HepG2 (cell line): ENCODE data around the gene AKAP9. TPM values are rescaled to one million over a fixed set of nuclear protein-coding genes. Genes with fewer than 3 reads are reported as not detected.

Source experiments
- ATAC-seq: fragments of 200-7000 bp; cut with Tn5 transposase; 3 replicates; pipeline ENCODE4 v1.9.1; 2020; ENCODE audit warnings: mild to moderate bottlenecking, moderate library complexity
- BruUV-seq: library from RNA; stranded (reverse); fragments of 400-500 nt; replicated peaks from 2 replicates; lab custom pipeline; 2021; lab: Mats Ljungman, UMichigan
- CTCF ChIA-PET: fragments of 300-600 bp; formaldehyde crosslinking; extraction: SDS; loops from one replicate; lab custom pipeline; 2021; ENCODE audit warnings: low total read pairs, inconsistent platforms, low intra/inter-chr PET ratio; lab: Yijun Ruan, JAX
- POLR2A ChIA-PET: fragments of 350-600 bp; sonication (Branson Sonifier 250); formaldehyde crosslinking; loops from one replicate; lab custom pipeline; 2020; ENCODE audit warnings: antibody characterized with exemption, inconsistent platforms; lab: Yijun Ruan, JAX
- DNase-seq: peaks from one replicate; pipeline ENCODE4 v3.0.0-alpha.2; 2015; ENCODE audit warnings: low spot score
- FAIRE-seq: peaks from 3 replicates; lab custom pipeline; 2011; peaks lifted over from hg19 to GRCh38; lab: Jason Lieb, UNC
- H2AFZ ChIP-seq: one replicate; pipeline ENCODE4 v1.6.1; 2011; ENCODE audit warnings: low read length, inconsistent platforms
- H3K27ac ChIP-seq: fragments of 300-600 bp; 3 replicates; pipeline ENCODE4 v1.8.0; 2011; ENCODE audit warnings: mixed run types, mild to moderate bottlenecking, mixed read lengths, low read length, inconsistent platforms; ENCODE audit not compliant: insufficient read depth; ENCODE audit errors: extremely low read length
- H3K27me3 ChIP-seq, 2 experiments: fragments of 200-600 bp in 1 of 2; 2 replicates in 1 of 2; 3 replicates in 1 of 2; pipeline versions ENCODE4 v1.6.0 to v1.8.0; 2011; ENCODE audit warnings: low read length in 2 of 2, mild to moderate bottlenecking in 2 of 2, moderate library complexity in 2 of 2, inconsistent platforms in 1 of 2; ENCODE audit not compliant: insufficient read depth in 2 of 2, control insufficient read depth in 1 of 2
- H3K36me3 ChIP-seq, 2 experiments: fragments of 200-600 bp in 1 of 2; replicated peaks in 1 of 2; 2 replicates in 1 of 2; 3 replicates in 1 of 2; pipeline versions ENCODE4 v1.5.1 to v1.8.0; 2011; ENCODE audit warnings: low read length in 2 of 2, inconsistent platforms in 1 of 2; ENCODE audit not compliant: insufficient read depth in 2 of 2, control insufficient read depth in 1 of 2
- H3K4me1 ChIP-seq: 2 replicates; pipeline ENCODE4 v1.5.1; 2012; ENCODE audit warnings: low read length, inconsistent platforms; ENCODE audit not compliant: insufficient read depth
- H3K4me2 ChIP-seq: 2 replicates; pipeline ENCODE4 v1.6.0; 2011; ENCODE audit warnings: low read depth, low read length, inconsistent platforms
- H3K4me3 ChIP-seq, 3 experiments: fragments of 200-600 bp in 1 of 3; sonication (generic), shearing (Covaris generic) in 1 of 3; replicated peaks in 1 of 3; 2 replicates each; pipeline ENCODE4 v1.5.1; 2011 to 2016; ENCODE audit warnings: low read length in 3 of 3, inconsistent platforms in 2 of 3, low read depth in 2 of 3, mild to moderate bottlenecking in 2 of 3, control low read depth in 1 of 3, mixed read lengths in 1 of 3; ENCODE audit not compliant: insufficient read depth in 1 of 3
- H3K79me2 ChIP-seq: one replicate; pipeline ENCODE4 v1.6.1; 2011; ENCODE audit warnings: low read length, inconsistent platforms; ENCODE audit not compliant: insufficient read depth
- H3K9ac ChIP-seq: 2 replicates; pipeline ENCODE4 v1.6.0; 2011; ENCODE audit warnings: mild to moderate bottlenecking, low read depth, low read length, inconsistent platforms; ENCODE audit not compliant: insufficient read depth
- H3K9me3 ChIP-seq: 2 replicates; pipeline ENCODE4 v1.5.1; 2012; ENCODE audit warnings: mild to moderate bottlenecking, low read length
- H4K20me1 ChIP-seq: 2 replicates; pipeline ENCODE4 v1.6.0; 2011; ENCODE audit warnings: inconsistent platforms, mild to moderate bottlenecking, low read length, moderate library complexity; ENCODE audit not compliant: insufficient read depth
- ISX ChIP-seq: sonication (generic); formaldehyde crosslinking; conservative IDR thresholded peaks from 2 replicates; pipeline ENCODE4 v1.5.0; 2020; ENCODE audit warnings: missing genetic modification reagents
- MIER3 ChIP-seq: IDR thresholded peaks from 2 replicates; pipeline ENCODE4 v1.6.1; 2016; ENCODE audit warnings: missing compliant biosample characterization, borderline replicate concordance
- MTA1 ChIP-seq: sonication (generic); formaldehyde crosslinking; IDR thresholded peaks from 2 replicates; pipeline ENCODE4 v1.4.0; 2020; ENCODE audit warnings: missing genetic modification reagents, mild to moderate bottlenecking, borderline replicate concordance
- NCOR1 ChIP-seq: fragments of 200-600 bp; sonication (generic); IDR thresholded peaks from 2 replicates; pipeline ENCODE4 v1.7.0; 2017; ENCODE audit warnings: antibody characterized with exemption, low read length, borderline replicate concordance
- NONO ChIP-seq, 2 experiments: fragments of 450-650 bp in 1 of 2; sonication (generic) in 1 of 2; formaldehyde crosslinking in 1 of 2; IDR thresholded peaks in 1 of 2; conservative IDR thresholded peaks in 1 of 2; 2 replicates each; pipeline versions ENCODE4 v1.6.1 to v1.8.0; 2017 to 2022; ENCODE audit warnings: mild to moderate bottlenecking in 1 of 2, missing genetic modification reagents in 1 of 2, moderate library complexity in 1 of 2
- SMAD9 ChIP-seq: sonication (generic); formaldehyde crosslinking; IDR thresholded peaks from 2 replicates; pipeline ENCODE4 v1.5.1; 2020; ENCODE audit warnings: mild to moderate bottlenecking, missing genetic modification reagents
- SNAPC2 ChIP-seq: sonication (generic); formaldehyde crosslinking; IDR thresholded peaks from 2 replicates; pipeline ENCODE4 v1.8.1; 2022; ENCODE audit warnings: mild to moderate bottlenecking, missing genetic modification reagents
- TARDBP ChIP-seq: sonication (generic); formaldehyde crosslinking; IDR thresholded peaks from 2 replicates; pipeline ENCODE4 v1.8.0; 2022; ENCODE audit warnings: mild to moderate bottlenecking, missing genetic modification reagents
- ZBTB20 ChIP-seq: sonication (generic); formaldehyde crosslinking; IDR thresholded peaks from 2 replicates; pipeline ENCODE4 v1.8.1; 2023; ENCODE audit warnings: missing genetic modification reagents, low read depth, mild to moderate bottlenecking, borderline replicate concordance
- ZC3H4 ChIP-seq: sonication (generic); formaldehyde crosslinking; IDR thresholded peaks from 2 replicates; pipeline ENCODE4 v1.4.0; 2020; ENCODE audit warnings: missing genetic modification reagents, borderline replicate concordance
- ZFP36L2 ChIP-seq: sonication (generic); formaldehyde crosslinking; IDR thresholded peaks from 2 replicates; pipeline ENCODE4 v1.4.0; 2020; ENCODE audit warnings: missing genetic modification reagents
- ZNF205 ChIP-seq: IDR thresholded peaks from 2 replicates; pipeline ENCODE4 v1.6.1; 2018; ENCODE audit warnings: missing biosample characterization, missing genetic modification reagents
- ZNF235 ChIP-seq: sonication (generic); formaldehyde crosslinking; IDR thresholded peaks from 2 replicates; pipeline ENCODE4 v1.8.1; 2023; ENCODE audit warnings: mild to moderate bottlenecking, missing genetic modification reagents, borderline replicate concordance
- ZNF709 ChIP-seq: sonication (generic); formaldehyde crosslinking; IDR thresholded peaks from 2 replicates; pipeline ENCODE4 v1.5.0; 2020; ENCODE audit warnings: mild to moderate bottlenecking, missing genetic modification reagents
- ZNF720 ChIP-seq: sonication (generic); formaldehyde crosslinking; IDR thresholded peaks from 2 replicates; pipeline ENCODE4 v1.4.0; 2020; ENCODE audit warnings: missing genetic modification reagents
- ZNF839 ChIP-seq: sonication (generic); formaldehyde crosslinking; IDR thresholded peaks from 2 replicates; pipeline ENCODE4 v1.4.0; 2020; ENCODE audit warnings: missing genetic modification reagents, mild to moderate bottlenecking, borderline replicate concordance
- WGBS: methylation state at CpG from one replicate; pipeline ENCODE4 v1.1.6; 2017; ENCODE audit warnings: low lambda C conversion rate; 5-methylcytosine and 5-hydroxymethylcytosine counted together
- in situ Hi-C: cut with HindIII; loops from 2 replicates; pipeline ENCODE4 v1.10.0; 2017; ENCODE audit warnings: low pct_unique_long_range_greater_than_20kb; ENCODE audit not compliant: extremely low pct_ligation_motif_present
- intact Hi-C: fragments of 100-400 bp; cut with micrococcal nuclease; formaldehyde crosslinking; loops from one replicate; pipeline ENCODE4 v1.10.0; 2022; ENCODE audit not compliant: unreplicated experiment
- polyA plus RNA-seq, 8 experiments: library from polyadenylated mRNA; depleted of rRNA in 3 of 8; stranded (reverse) in 7 of 8; unstranded in 1 of 8; fragments of >200 nt; fragmentation: Illumina TruSeq in 4 of 8; extraction: Trizol in 4 of 8; gene quantifications; 2 replicates each; pipeline versions ENCODE4 v1.2.1 to v1.2.3, GENCODE V29; 2011 to 2016; ENCODE audit warnings: low read depth in 4 of 8, missing spikeins in 1 of 8, mixed read lengths in 1 of 8; ENCODE audit not compliant: insufficient read depth in 1 of 8
- total RNA-seq, 5 experiments: library from RNA; depleted of rRNA; stranded (reverse); fragments of >200 nt; fragmentation: Illumina TruSeq; extraction: Trizol; gene quantifications; 2 replicates each; pipeline ENCODE4 v1.2.3, GENCODE V29; 2016; ENCODE audit warnings: low read depth in 1 of 5
- TF ChIP-seq, protein P1 (sequence below): sonication (generic); formaldehyde crosslinking; IDR thresholded peaks from 2 replicates; pipeline ENCODE4 v1.5.0; 2020; ENCODE audit warnings: mild to moderate bottlenecking, missing genetic modification reagents, borderline replicate concordance
- TF ChIP-seq, protein P2 (sequence below): sonication (generic); formaldehyde crosslinking; IDR thresholded peaks from 2 replicates; pipeline ENCODE4 v1.4.0; 2020; ENCODE audit warnings: missing genetic modification reagents
- TF ChIP-seq, protein P3 (sequence below): IDR thresholded peaks from 2 replicates; pipeline ENCODE4 v1.6.1; 2018; ENCODE audit warnings: missing genetic modification reagents

Gene AKAP9
- total and polyA plus RNA-seq, 2 of the 13 experiments (the other 11 are each of a cell fraction or from before 2014, with no cell fraction given), result 27.6 to 33.1 TPM

DNA sequence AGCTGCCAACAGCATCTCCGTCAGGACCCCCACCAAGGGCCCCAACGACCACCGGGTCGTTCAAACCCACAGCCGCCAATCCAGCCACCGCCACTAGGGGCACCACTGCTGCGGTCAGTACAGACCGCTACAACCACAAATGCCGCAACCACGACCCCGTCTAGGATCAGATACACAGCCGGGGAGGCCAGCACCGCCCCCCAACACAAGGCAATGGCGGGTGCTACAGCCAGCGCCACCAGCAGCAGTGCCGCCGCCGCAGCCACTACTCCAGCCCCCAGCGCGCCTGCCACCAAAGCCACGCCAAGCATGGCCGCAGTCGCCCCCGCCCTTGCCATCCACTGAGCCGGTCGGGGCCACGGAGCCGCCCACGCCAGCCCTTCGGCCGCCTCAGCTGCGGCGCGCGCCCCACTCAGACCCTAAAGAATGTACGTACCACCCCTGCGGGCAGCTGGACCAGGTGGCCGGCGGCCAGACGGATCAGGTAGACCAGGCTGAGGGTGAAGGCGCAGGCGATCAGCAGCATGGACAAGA lies 193.1 kb downstream of the AKAP9 start:
- peak overlapping the region; percentile 95 to 100 (median 98) for H3K4me3 ChIP-seq
- H2AFZ ChIP-seq, result no peak overlapping the region
- intact Hi-C loops (loop anchor here (1.0 to 5.0 kb wide), 3 partner anchors 111 to 313 kb away; partner anchors contain the start of genes ANKIB1, GATAD1, KRIT1 and MTERF1), in situ Hi-C loops (no loop called here)
- H3K36me3 ChIP-seq, result peaks cover 3 to 27% of the 10 kb centered on the region in 2 experiments; a peak in 4 of 5 replicates
- H3K4me2 ChIP-seq, result peak overlapping the region; percentile 98
- POLR2A ChIA-PET, result interaction anchor here (1.1 to 1.5 kb wide), 2 partner anchors 92 to 313 kb away, joined by 3 to 7 read pairs; partner anchors contain the start of gene GATAD1
- H3K27ac ChIP-seq, result peak overlapping the region; percentile 98
- H3K9ac ChIP-seq, result peak overlapping the region; percentile 94
- H3K79me2 ChIP-seq, result peaks cover 57% of the 10 kb centered on the region
- H4K20me1 ChIP-seq, result peaks cover 43% of the 10 kb centered on the region
- H3K27me3 ChIP-seq, result no peaks in the 10 kb centered on the region; a peak in 1 of 5 replicates
- WGBS, result 0% methylated on average over 10 of the region's 42 CpGs
- FAIRE-seq, result no peak
- CTCF ChIA-PET, result no interaction called here
- no TSS peak for BruUV-seq
- DNase-seq, result peak; percentile 52
- no peaks in the 10 kb centered on the region for H3K9me3 ChIP-seq
- peaks cover 44% of the 10 kb centered on the region for H3K4me1 ChIP-seq
- peak; percentile 75 for ATAC-seq
- TF ChIP-seq MTA1 (CRISPR knock-in tag), result no peak
- TF ChIP-seq, protein P1, sequence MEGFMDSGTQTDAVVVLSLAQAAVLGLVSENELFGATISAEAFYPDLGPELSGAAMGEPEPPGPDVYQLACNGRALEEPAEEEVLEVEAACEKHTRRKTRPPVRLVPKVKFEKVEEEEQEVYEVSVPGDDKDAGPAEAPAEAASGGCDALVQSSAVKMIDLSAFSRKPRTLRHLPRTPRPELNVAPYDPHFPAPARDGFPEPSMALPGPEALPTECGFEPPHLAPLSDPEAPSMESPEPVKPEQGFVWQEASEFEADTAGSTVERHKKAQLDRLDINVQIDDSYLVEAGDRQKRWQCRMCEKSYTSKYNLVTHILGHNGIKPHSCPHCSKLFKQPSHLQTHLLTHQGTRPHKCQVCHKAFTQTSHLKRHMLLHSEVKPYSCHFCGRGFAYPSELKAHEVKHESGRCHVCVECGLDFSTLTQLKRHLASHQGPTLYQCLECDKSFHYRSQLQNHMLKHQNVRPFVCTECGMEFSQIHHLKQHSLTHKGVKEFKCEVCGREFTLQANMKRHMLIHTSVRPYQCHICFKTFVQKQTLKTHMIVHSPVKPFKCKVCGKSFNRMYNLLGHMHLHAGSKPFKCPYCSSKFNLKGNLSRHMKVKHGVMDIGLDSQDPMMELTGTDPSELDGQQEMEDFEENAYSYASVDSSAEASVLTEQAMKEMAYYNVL (CRISPR knock-in tag), result peak; percentile 54; the same call in 1 of the 2 replicates
- TF ChIP-seq NONO (IDR thresholded peaks at IDR 0.05), result no peak
- TF ChIP-seq NONO (CRISPR knock-in tag; conservative IDR thresholded peaks at IDR 0.05), result peak; percentile 16; the same call in 1 of the 2 replicates
- TF ChIP-seq TARDBP, result peak; percentile 27; the same call in 1 of the 2 replicates
- TF ChIP-seq, protein P2, sequence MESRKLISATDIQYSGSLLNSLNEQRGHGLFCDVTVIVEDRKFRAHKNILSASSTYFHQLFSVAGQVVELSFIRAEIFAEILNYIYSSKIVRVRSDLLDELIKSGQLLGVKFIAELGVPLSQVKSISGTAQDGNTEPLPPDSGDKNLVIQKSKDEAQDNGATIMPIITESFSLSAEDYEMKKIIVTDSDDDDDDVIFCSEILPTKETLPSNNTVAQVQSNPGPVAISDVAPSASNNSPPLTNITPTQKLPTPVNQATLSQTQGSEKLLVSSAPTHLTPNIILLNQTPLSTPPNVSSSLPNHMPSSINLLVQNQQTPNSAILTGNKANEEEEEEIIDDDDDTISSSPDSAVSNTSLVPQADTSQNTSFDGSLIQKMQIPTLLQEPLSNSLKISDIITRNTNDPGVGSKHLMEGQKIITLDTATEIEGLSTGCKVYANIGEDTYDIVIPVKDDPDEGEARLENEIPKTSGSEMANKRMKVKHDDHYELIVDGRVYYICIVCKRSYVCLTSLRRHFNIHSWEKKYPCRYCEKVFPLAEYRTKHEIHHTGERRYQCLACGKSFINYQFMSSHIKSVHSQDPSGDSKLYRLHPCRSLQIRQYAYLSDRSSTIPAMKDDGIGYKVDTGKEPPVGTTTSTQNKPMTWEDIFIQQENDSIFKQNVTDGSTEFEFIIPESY (CRISPR knock-in tag), result no peak
- TF ChIP-seq, protein P3, sequence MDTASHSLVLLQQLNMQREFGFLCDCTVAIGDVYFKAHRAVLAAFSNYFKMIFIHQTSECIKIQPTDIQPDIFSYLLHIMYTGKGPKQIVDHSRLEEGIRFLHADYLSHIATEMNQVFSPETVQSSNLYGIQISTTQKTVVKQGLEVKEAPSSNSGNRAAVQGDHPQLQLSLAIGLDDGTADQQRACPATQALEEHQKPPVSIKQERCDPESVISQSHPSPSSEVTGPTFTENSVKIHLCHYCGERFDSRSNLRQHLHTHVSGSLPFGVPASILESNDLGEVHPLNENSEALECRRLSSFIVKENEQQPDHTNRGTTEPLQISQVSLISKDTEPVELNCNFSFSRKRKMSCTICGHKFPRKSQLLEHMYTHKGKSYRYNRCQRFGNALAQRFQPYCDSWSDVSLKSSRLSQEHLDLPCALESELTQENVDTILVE (CRISPR knock-in tag), result no peak
- TF ChIP-seq MIER3, result 0 out of 2 replicates have a peak, but pooled peaks have one; percentile 24
- TF ChIP-seq ISX (CRISPR knock-in tag), result no peak
- TF ChIP-seq ZNF205 (CRISPR knock-in tag), result no peak; the same call in 1 of the 2 replicates
- TF ChIP-seq ZNF839 (CRISPR knock-in tag), result no peak; the same call in 1 of the 2 replicates
- no peak for TF ChIP-seq SNAPC2 (CRISPR knock-in tag)
- TF ChIP-seq ZNF709 (CRISPR knock-in tag), result no peak
- TF ChIP-seq SMAD9 (CRISPR knock-in tag), result no peak
- no peak; the same call in 1 of the 2 replicates for TF ChIP-seq ZNF235
- no peak for TF ChIP-seq ZC3H4 (CRISPR knock-in tag)
- 0 out of 2 replicates have a peak, but pooled peaks have one; percentile 10 for TF ChIP-seq ZNF720 (CRISPR knock-in tag)
- TF ChIP-seq ZFP36L2 (CRISPR knock-in tag), result peak; percentile 84
- no peak for TF ChIP-seq NCOR1
- TF ChIP-seq ZBTB20 (CRISPR knock-in tag), result peak; percentile 31; the same call in 1 of the 2 replicates
